IPS-NIHi11 (cell line): ENCODE data around the gene CLTCL1.
A peak's percentile ranks its signal among the peaks of the same experiment; 100 is the strongest.
"Not testable (repeated sequence)": the region's sequence is repeated elsewhere in the genome, so short reads cannot be mapped to it uniquely, and the experiment has no call there.

Experiments
- DNase-seq: peaks from one replicate; pipeline ENCODE4 v3.0.0; 2012; ENCODE audit warnings: mixed read lengths, low spot score

Gene CLTCL1

GRCh38 chr22:19216579-19216978 lies 74.9 kb downstream of the CLTCL1 start:
- no peak for DNase-seq

- no peak for DNase-seq
These were observed 76.2 kb downstream of the CLTCL1 start for GRCh38 chr22:19215360-19215759.

- DNase-seq = peak; percentile 35
These were observed 77.4 kb downstream of the CLTCL1 start for GRCh38 chr22:19214078-19214473.

- peak; percentile 46 for DNase-seq
These were observed 78.0 kb downstream of the CLTCL1 start for GRCh38 chr22:19213442-19214077.

GRCh38 chr22:19213001-19213400 lies 78.5 kb downstream of the CLTCL1 start:
- no peak for DNase-seq

GRCh38 chr22:19212302-19212870 lies 79.1 kb downstream of the CLTCL1 start:
- no peak for DNase-seq

GRCh38 chr22:19210188-19210587 lies 81.3 kb downstream of the CLTCL1 start:
- DNase-seq = no peak

- DNase-seq = no peak
These were observed 83.2 kb downstream of the CLTCL1 start for GRCh38 chr22:19208287-19208847.

- DNase-seq = no peak
These were observed 83.6 kb downstream of the CLTCL1 start for GRCh38 chr22:19207884-19208283.

- no peak for DNase-seq
These were observed 84.1 kb downstream of the CLTCL1 start for GRCh38 chr22:19207401-19207808.

- DNase-seq = no peak
These were observed 85.2 kb downstream of the CLTCL1 start for GRCh38 chr22:19206287-19206686.

GRCh38 chr22:19204640-19205039 lies 86.9 kb downstream of the CLTCL1 start:
- DNase-seq = no peak

GRCh38 chr22:19203834-19204233 lies 87.7 kb downstream of the CLTCL1 start:
- DNase-seq = no peak

- DNase-seq = not testable (repeated sequence)
These were observed 88.7 kb downstream of the CLTCL1 start for GRCh38 chr22:19202799-19203186.

GRCh38 chr22:19201869-19202798 lies 89.4 kb downstream of the CLTCL1 start:
- DNase-seq = no peak

- DNase-seq = no peak
These were observed 90.2 kb downstream of the CLTCL1 start for GRCh38 chr22:19201130-19201868.

GRCh38 chr22:19199479-19199878 lies 92.0 kb downstream of the CLTCL1 start:
- no peak for DNase-seq

- no peak for DNase-seq
These were observed 93.3 kb downstream of the CLTCL1 start for GRCh38 chr22:19197997-19198865.

- DNase-seq = no peak
These were observed 94.5 kb downstream of the CLTCL1 start for GRCh38 chr22:19196841-19197612.
